A549 (cell line): ENCODE data around the gene GNB4. TPM values are rescaled to one million over a fixed set of nuclear protein-coding genes. Genes with fewer than 3 reads are reported as not detected.

Source experiments
- ATAC-seq, 2 experiments: fragments of 200-7000 bp in 1 of 2; fragments of >200 bp in 1 of 2; cut with Nextera tagmentation in 1 of 2; cut with Tn5 transposase in 1 of 2; 3 replicates each; pipeline versions ENCODE4 v1.8.0 to v1.9.1; 2018 to 2020; ENCODE audit warnings: mild to moderate bottlenecking in 1 of 2, moderate library complexity in 1 of 2
- CTCF ChIA-PET: fragments of 300-600 bp; sonication (Branson Sonifier 250); formaldehyde crosslinking; extraction: SDS; loops from one replicate; lab custom pipeline; 2021; ENCODE audit warnings: antibody characterized with exemption, inconsistent platforms; lab: Yijun Ruan, JAX
- POLR2A ChIA-PET: fragments of 350-600 bp; formaldehyde crosslinking; extraction: SDS; loops from one replicate; lab custom pipeline; 2021; ENCODE audit warnings: antibody characterized with exemption, inconsistent platforms; lab: Yijun Ruan, JAX
- DNase-seq, 2 experiments: peaks; one replicate each; pipeline versions ENCODE4 v3.0.0 to v3.0.0-alpha.2; 2011 to 2016; ENCODE audit warnings: low read depth in 1 of 2, low spot score in 1 of 2
- FAIRE-seq: peaks from 2 replicates; lab custom pipeline; 2011; peaks lifted over from hg19 to GRCh38; lab: Jason Lieb, UNC
- H3K27ac ChIP-seq, 2 experiments: fragments of >200 bp; sonication (Bioruptor Twin); formaldehyde crosslinking; 3 replicates each; pipeline ENCODE4 v1.5.1; 2016 to 2017
- H3K4me1 ChIP-seq: fragments of >200 bp; sonication (Bioruptor Twin); formaldehyde crosslinking; 3 replicates; pipeline ENCODE4 v1.6.1; 2016
- H3K4me2 ChIP-seq: fragments of >200 bp; sonication (Bioruptor Twin); formaldehyde crosslinking; 3 replicates; pipeline ENCODE4 v1.6.1; 2016
- H3K4me3 ChIP-seq: fragments of >200 bp; sonication (Bioruptor Twin); formaldehyde crosslinking; 3 replicates; pipeline ENCODE4 v1.5.1; 2016
- H3K9me3 ChIP-seq: fragments of >200 bp; sonication (Bioruptor Twin); formaldehyde crosslinking; 3 replicates; pipeline ENCODE4 v1.6.1; 2016
- ATOH8 ChIP-seq: fragments of 250-450 bp; sonication (Bioruptor Pico); IDR thresholded peaks from 2 replicates; pipeline ENCODE4 v1.5.0; 2020; ENCODE audit warnings: low read depth, mild to moderate bottlenecking, moderate library complexity
- BHLHE40 ChIP-seq: IDR thresholded peaks from 2 replicates; pipeline ENCODE4 v1.6.1; 2012; ENCODE audit warnings: low read depth, low read length, inconsistent platforms
- CEBPB ChIP-seq, 2 experiments: fragments of >200 bp in 1 of 2; sonication (Bioruptor Twin) in 1 of 2; formaldehyde crosslinking in 1 of 2; IDR thresholded peaks; 2 replicates each; pipeline ENCODE4 v1.6.1; 2012 to 2016
- CHD2 ChIP-seq: fragments of 150-350 bp; IDR thresholded peaks from 2 replicates; pipeline ENCODE4 v1.6.1; 2014; ENCODE audit warnings: low read length; ENCODE audit not compliant: partially characterized antibody
- CHD4 ChIP-seq: fragments of 200-600 bp; sonication (generic); IDR thresholded peaks from 2 replicates; pipeline ENCODE4 v1.6.1; 2016; ENCODE audit warnings: antibody characterized with exemption, mild to moderate bottlenecking, borderline replicate concordance
- E2F6 ChIP-seq: IDR thresholded peaks from 2 replicates; pipeline ENCODE4 v1.6.1; 2012; ENCODE audit warnings: low read depth, borderline replicate concordance
- EHMT2 ChIP-seq: fragments of 200-600 bp; sonication (generic); IDR thresholded peaks from 2 replicates; pipeline ENCODE4 v1.6.1; 2016; ENCODE audit warnings: antibody characterized with exemption, low read depth, mild to moderate bottlenecking, moderate library complexity
- FOSL2 ChIP-seq, 2 experiments: fragments of 450-650 bp in 1 of 2; fragments of >200 bp in 1 of 2; sonication (Bioruptor Twin) in 1 of 2; formaldehyde crosslinking; IDR thresholded peaks; 2 replicates each; pipeline versions ENCODE4 v1.5.0 to v1.6.1; 2016 to 2020; ENCODE audit warnings: mild to moderate bottlenecking in 1 of 2, moderate library complexity in 1 of 2
- GATA3 ChIP-seq: IDR thresholded peaks from 2 replicates; pipeline ENCODE4 v1.6.1; 2012; ENCODE audit warnings: borderline replicate concordance
- HOXA7 ChIP-seq: fragments of 250-450 bp; sonication (Bioruptor Pico); IDR thresholded peaks from 2 replicates; pipeline ENCODE4 v1.5.0; 2020; ENCODE audit warnings: mild to moderate bottlenecking, moderate library complexity
- HOXB13 ChIP-seq: fragments of 250-450 bp; sonication (Bioruptor Pico); IDR thresholded peaks from 2 replicates; pipeline ENCODE4 v1.5.0; 2020; ENCODE audit warnings: low read depth, mild to moderate bottlenecking, moderate library complexity
- JUN ChIP-seq, 2 experiments: fragments of >200 bp; sonication (Bioruptor Twin); formaldehyde crosslinking; IDR thresholded peaks; 2 replicates in 1 of 2; 3 replicates in 1 of 2; pipeline ENCODE4 v1.6.1; 2016 to 2017
- JUNB ChIP-seq: fragments of >200 bp; sonication (Bioruptor Twin); formaldehyde crosslinking; IDR thresholded peaks from 2 replicates; pipeline ENCODE4 v1.6.1; 2016
- KDM5A ChIP-seq: fragments of 200-600 bp; sonication (generic); IDR thresholded peaks from 2 replicates; pipeline ENCODE4 v1.6.1; 2016; ENCODE audit warnings: antibody characterized with exemption, mild to moderate bottlenecking
- MAZ ChIP-seq: fragments of 150-350 bp; IDR thresholded peaks from 2 replicates; pipeline ENCODE4 v1.6.1; 2014; ENCODE audit warnings: antibody characterized with exemption, low read depth, low read length, borderline replicate concordance
- MYC ChIP-seq: IDR thresholded peaks from 2 replicates; pipeline ENCODE4 v1.6.1; 2012; ENCODE audit warnings: mild to moderate bottlenecking, inconsistent platforms, low read length, improper control_type of control experiment, borderline replicate concordance
- NPAS2 ChIP-seq: fragments of 250-450 bp; sonication (Bioruptor Pico); IDR thresholded peaks from 2 replicates; pipeline ENCODE4 v1.8.0; 2022; ENCODE audit warnings: mild to moderate bottlenecking, moderate library complexity, borderline replicate concordance
- NR3C1 ChIP-seq: fragments of >200 bp; sonication (Bioruptor Twin); formaldehyde crosslinking; IDR thresholded peaks from 3 replicates; pipeline ENCODE4 v1.6.1; 2017
- POLR2A ChIP-seq: IDR thresholded peaks from 2 replicates; pipeline ENCODE4 v1.6.1; 2012; ENCODE audit warnings: mild to moderate bottlenecking, low read length
- POLR2AphosphoS2 ChIP-seq: conservative IDR thresholded peaks from 2 replicates; pipeline ENCODE4 v1.6.1; 2012; ENCODE audit warnings: low read length, improper control_type of control experiment, inconsistent platforms
- RAD21 ChIP-seq, 2 experiments: fragments of >200 bp in 1 of 2; sonication (Bioruptor Twin) in 1 of 2; formaldehyde crosslinking in 1 of 2; IDR thresholded peaks in 1 of 2; conservative IDR thresholded peaks in 1 of 2; 2 replicates in 1 of 2; 3 replicates in 1 of 2; pipeline ENCODE4 v1.6.1; 2012 to 2018; ENCODE audit warnings: inconsistent platforms in 1 of 2
- RCOR1 ChIP-seq: fragments of 150-350 bp; IDR thresholded peaks from 2 replicates; pipeline ENCODE4 v1.6.1; 2014; ENCODE audit warnings: antibody characterized with exemption, low read length, low read depth
- RFX5 ChIP-seq: fragments of 450-650 bp; IDR thresholded peaks from 2 replicates; pipeline ENCODE4 v1.7.1; 2014; ENCODE audit warnings: antibody characterized with exemption, mild to moderate bottlenecking, moderate library complexity
- RNF2 ChIP-seq: fragments of 200-600 bp; sonication (generic); IDR thresholded peaks from 2 replicates; pipeline ENCODE4 v1.6.1; 2016; ENCODE audit warnings: low read depth, mild to moderate bottlenecking, antibody characterized with exemption, moderate library complexity, borderline replicate concordance
- SMC3 ChIP-seq: fragments of >200 bp; sonication (Bioruptor Twin); formaldehyde crosslinking; IDR thresholded peaks from 3 replicates; pipeline ENCODE4 v1.6.1; 2018; ENCODE audit warnings: inconsistent platforms
- WGBS: methylation state at CpG from one replicate; pipeline ENCODE4 v1.1.6; 2017; ENCODE audit errors: missing lambda C conversion rate; 5-methylcytosine and 5-hydroxymethylcytosine counted together
- polyA plus RNA-seq, 4 experiments: library from polyadenylated mRNA; depleted of rRNA in 3 of 4; stranded (reverse); fragments of >200 nt; fragmentation: RNase III in 1 of 4; extraction: RNeasy Plus Mini Kit Qiagen cat#74134 plus additional on column Dnase treatment in 1 of 4; gene quantifications; 2 replicates in 3 of 4; 3 replicates in 1 of 4; pipeline ENCODE4 v1.2.3, GENCODE V29; 2011 to 2017
- TF ChIP-seq, protein P1 (sequence below): fragments of >200 bp; sonication (Bioruptor Twin); formaldehyde crosslinking; IDR thresholded peaks from 2 replicates; pipeline ENCODE4 v1.6.1; 2016
- TF ChIP-seq, protein P2 (sequence below): fragments of >200 bp; sonication (Bioruptor Twin); formaldehyde crosslinking; IDR thresholded peaks from 3 replicates; pipeline ENCODE4 v1.6.1; 2016
- TF ChIP-seq, protein P3 (sequence below): fragments of >200 bp; sonication (Bioruptor Twin); formaldehyde crosslinking; IDR thresholded peaks from 3 replicates; pipeline ENCODE4 v1.5.1; 2016
- TF ChIP-seq, protein P4 (sequence below): fragments of 250-450 bp; sonication (Bioruptor Pico); IDR thresholded peaks from 2 replicates; pipeline ENCODE4 v1.5.0; 2021; ENCODE audit warnings: mild to moderate bottlenecking, moderate library complexity, borderline replicate concordance

The GNB4 gene
- polyA plus RNA-seq, 2 of the 4 experiments (the other 2 are of a cell fraction): 10.9 to 22.7 TPM

GRCh38 chr3:179428876-179429548 is 22.3 kb downstream of the GNB4 start (continued):
- no peak for TF ChIP-seq E2F6
- no peak for TF ChIP-seq RFX5
- TF ChIP-seq CEBPB (IDR thresholded peaks at IDR 0.05): no peak
- TF ChIP-seq POLR2A: no peak
- no peak for TF ChIP-seq JUNB
- TF ChIP-seq, protein P1, sequence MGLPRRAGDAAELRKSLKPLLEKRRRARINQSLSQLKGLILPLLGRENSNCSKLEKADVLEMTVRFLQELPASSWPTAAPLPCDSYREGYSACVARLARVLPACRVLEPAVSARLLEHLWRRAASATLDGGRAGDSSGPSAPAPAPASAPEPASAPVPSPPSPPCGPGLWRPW: no peak
- TF ChIP-seq KDM5A: no peak

GRCh38 chr3:179425075-179425474 is 26.2 kb downstream of the GNB4 start:
- no peaks in the 10 kb centered on the region for H3K9me3 ChIP-seq
- FAIRE-seq (no peak), ATAC-seq (no peak), DNase-seq (no peak)
- ChIA-PET POLR2A (no interaction called here), CTCF (no interaction called here)
- WGBS: over 99% methylated on average over 6 of the region's 6 CpGs
- H3K4me3 ChIP-seq: no peak overlapping the region
- no peaks in the 10 kb centered on the region for H3K4me1 ChIP-seq
- TF ChIP-seq ATOH8 (CRISPR knock-in tag) (no peak), GATA3 (no peak), MYC (no peak), HOXA7 (CRISPR knock-in tag) (no peak), FOSL2 (IDR thresholded peaks at IDR 0.05) (no peak), FOSL2 (CRISPR knock-in tag; IDR thresholded peaks at IDR 0.05) (no peak), EHMT2 (no peak), CHD2 (no peak), BHLHE40 (no peak), HOXB13 (no peak), JUN (IDR thresholded peaks at IDR 0.05) (no peak), NPAS2 (CRISPR knock-in tag) (no peak), NR3C1 (no peak)
- TF ChIP-seq, protein P2, sequence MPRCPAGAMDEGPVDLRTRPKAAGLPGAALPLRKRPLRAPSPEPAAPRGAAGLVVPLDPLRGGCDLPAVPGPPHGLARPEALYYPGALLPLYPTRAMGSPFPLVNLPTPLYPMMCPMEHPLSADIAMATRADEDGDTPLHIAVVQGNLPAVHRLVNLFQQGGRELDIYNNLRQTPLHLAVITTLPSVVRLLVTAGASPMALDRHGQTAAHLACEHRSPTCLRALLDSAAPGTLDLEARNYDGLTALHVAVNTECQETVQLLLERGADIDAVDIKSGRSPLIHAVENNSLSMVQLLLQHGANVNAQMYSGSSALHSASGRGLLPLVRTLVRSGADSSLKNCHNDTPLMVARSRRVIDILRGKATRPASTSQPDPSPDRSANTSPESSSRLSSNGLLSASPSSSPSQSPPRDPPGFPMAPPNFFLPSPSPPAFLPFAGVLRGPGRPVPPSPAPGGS: no peak
- no peak overlapping the region for H3K4me2 ChIP-seq
- H3K27ac ChIP-seq: no peak overlapping the region

- Histone ChIP-seq H3K4me2 (no peak overlapping the region), H3K9me3 (no peaks in the 10 kb centered on the region), H3K27ac (no peak overlapping the region), H3K4me3 (no peak overlapping the region), H3K4me1 (no peaks in the 10 kb centered on the region)
- DNase-seq (peak in 1 of 2 experiments; percentile 11), ATAC-seq (peak in 1 of 2 experiments; percentile 30; a peak in 1 of 6 replicates), FAIRE-seq (no peak)
- ChIA-PET POLR2A (no interaction called here), CTCF (interaction anchor here (0.6 to 1.4 kb wide), 2 partner anchors 30 to 1393 kb away, joined by 3 read pairs; no protein-coding TSS in a partner anchor)
- 68% methylated on average over 2 of the region's 2 CpGs for WGBS
- TF ChIP-seq HOXA7 (CRISPR knock-in tag) (no peak), POLR2AphosphoS2 (no peak), RNF2 (no peak), RAD21 (conservative IDR thresholded peaks at IDR 0.05 in 1 of 2, IDR thresholded peaks at IDR 0.05 in 1 of 2) (peak; percentile 14 to 23; a peak in 1 of 5 replicates), MYC (no peak), SMC3 (0 out of 3 replicates have a peak, but pooled peaks have one; percentile 20), RCOR1 (no peak), KDM5A (no peak), CHD4 (no peak), MAZ (no peak)
- TF ChIP-seq, protein P3, sequence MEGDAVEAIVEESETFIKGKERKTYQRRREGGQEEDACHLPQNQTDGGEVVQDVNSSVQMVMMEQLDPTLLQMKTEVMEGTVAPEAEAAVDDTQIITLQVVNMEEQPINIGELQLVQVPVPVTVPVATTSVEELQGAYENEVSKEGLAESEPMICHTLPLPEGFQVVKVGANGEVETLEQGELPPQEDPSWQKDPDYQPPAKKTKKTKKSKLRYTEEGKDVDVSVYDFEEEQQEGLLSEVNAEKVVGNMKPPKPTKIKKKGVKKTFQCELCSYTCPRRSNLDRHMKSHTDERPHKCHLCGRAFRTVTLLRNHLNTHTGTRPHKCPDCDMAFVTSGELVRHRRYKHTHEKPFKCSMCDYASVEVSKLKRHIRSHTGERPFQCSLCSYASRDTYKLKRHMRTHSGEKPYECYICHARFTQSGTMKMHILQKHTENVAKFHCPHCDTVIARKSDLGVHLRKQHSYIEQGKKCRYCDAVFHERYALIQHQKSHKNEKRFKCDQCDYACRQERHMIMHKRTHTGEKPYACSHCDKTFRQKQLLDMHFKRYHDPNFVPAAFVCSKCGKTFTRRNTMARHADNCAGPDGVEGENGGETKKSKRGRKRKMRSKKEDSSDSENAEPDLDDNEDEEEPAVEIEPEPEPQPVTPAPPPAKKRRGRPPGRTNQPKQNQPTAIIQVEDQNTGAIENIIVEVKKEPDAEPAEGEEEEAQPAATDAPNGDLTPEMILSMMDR: peak; percentile 25; the same call in 1 of the 3 replicates
- TF ChIP-seq, protein P4, sequence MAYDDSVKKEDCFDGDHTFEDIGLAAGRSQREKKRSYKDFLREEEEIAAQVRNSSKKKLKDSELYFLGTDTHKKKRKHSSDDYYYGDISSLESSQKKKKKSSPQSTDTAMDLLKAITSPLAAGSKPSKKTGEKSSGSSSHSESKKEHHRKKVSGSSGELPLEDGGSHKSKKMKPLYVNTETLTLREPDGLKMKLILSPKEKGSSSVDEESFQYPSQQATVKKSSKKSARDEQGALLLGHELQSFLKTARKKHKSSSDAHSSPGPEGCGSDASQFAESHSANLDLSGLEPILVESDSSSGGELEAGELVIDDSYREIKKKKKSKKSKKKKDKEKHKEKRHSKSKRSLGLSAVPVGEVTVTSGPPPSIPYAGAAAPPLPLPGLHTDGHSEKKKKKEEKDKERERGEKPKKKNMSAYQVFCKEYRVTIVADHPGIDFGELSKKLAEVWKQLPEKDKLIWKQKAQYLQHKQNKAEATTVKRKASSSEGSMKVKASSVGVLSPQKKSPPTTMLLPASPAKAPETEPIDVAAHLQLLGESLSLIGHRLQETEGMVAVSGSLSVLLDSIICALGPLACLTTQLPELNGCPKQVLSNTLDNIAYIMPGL (CRISPR knock-in tag): no peak
Observed at GRCh38 chr3:179421500-179421899, 29.8 kb downstream of the GNB4 start.
